CD4-positive, alpha-beta T cell treated with Interleukin-15 for 1 hour (primary cell): ENCODE measurements around the gene TPM1.

Experiments used
- DNase-seq: peaks from one replicate; pipeline ENCODE4 v3.0.0-alpha.2; 2020

Gene TPM1

DNA sequence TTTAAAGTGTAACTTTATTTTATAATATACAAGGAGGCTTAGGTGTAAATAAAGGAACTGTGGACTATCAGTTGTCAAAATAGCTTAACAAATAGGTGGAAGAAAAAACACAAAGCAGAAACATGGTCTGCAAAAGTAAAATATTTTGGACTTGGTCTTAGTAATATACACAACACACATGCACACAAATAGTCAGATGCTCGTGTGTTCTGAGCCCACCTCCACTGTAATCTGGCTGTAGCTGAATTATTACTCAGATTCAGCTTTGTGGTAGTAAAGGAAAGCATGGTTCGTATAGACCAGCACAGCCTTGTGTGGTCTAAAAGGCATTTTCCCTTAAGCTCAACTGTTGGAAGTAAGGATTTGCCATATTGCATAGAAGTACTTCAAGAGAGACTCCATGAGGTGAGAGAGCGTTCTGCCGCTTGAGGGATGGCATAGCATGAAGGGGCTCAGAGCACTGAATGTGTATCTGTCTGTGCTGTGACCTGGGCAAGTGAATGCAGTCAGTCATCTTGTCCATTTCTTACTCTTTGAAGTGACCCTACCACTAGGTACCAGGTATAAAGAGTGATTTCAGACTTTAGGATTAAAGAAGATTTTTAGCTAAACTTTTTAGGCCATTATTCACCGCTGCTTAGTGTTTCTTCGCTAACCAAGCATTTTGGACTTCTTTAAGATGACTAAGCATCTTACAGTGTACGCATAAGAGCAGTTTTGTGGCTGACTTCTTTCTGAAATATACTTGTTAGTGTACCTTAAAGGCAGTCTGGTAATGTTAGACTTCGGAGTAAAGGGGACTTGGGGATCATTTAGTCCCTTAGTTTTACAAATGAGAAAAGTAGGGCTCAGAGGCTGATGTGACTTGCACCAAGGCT is 15.2 kb downstream of the TPM1 start:
- no peak for DNase-seq

DNA sequence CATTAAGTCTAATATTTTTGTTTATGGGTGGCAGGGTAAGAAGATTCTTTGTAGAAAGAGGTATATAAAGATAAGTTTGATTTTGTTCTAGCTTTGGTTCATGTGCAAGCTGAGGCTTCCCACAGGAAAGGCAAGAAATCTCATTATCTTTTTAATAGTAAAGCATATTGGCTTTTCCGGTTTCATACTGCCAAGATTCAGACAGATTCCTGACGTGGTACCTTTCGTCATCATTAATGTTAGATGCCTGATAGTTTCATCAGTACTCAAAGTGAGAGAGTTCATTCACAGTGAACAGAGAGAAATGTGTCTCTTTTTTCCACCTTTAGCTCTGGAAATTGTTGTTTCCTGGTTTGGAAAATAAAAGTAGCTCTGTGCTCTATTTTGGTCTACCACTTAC is 16.5 kb downstream of the TPM1 start:
- no peak for DNase-seq

DNA sequence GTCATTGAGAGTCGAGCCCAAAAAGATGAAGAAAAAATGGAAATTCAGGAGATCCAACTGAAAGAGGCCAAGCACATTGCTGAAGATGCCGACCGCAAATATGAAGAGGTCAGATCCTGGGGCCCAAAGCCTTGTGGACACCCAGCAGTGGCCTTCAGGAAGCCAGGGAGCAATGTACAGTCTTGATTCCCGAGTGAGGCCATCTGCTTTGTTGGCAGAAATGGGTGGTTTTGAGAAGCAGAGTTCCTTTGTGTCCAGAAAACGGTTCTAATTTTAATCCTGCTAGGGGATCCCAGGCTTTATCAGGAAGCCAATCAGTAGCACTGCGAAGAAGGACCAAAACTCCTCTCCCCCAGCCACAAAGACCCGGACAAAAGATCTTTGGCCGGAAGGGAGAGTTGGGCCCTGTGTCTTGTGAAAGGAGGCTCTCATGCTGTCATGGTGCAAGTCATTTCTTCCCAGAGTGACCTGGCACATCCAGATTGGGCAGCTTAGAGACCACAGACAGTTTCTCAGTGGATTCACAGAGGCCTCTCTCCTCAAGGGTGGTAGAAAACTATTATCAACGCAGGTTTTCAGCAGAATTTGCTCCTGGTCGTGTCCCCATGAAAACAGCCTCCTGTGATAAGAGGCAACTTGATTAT is 17.1 kb downstream of the TPM1 start:
- no peak for DNase-seq

DNA sequence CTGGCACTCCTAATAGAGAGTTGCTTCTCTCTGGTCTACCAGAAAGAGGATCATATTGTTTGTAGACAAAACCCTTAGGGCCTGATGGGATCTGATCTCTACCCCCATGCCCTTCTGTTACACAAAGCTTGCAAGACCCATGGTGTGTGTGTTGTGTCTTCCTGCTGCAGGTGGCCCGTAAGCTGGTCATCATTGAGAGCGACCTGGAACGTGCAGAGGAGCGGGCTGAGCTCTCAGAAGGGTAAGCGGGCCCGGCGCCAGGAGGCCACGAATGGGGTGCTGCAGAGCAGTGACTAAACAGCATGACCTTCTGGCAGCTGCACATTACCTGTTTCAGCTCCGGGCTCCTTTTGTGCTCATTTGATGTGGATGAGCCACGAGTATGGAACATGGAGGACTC is 18.2 kb downstream of the TPM1 start:
- DNase-seq, result no peak

DNA sequence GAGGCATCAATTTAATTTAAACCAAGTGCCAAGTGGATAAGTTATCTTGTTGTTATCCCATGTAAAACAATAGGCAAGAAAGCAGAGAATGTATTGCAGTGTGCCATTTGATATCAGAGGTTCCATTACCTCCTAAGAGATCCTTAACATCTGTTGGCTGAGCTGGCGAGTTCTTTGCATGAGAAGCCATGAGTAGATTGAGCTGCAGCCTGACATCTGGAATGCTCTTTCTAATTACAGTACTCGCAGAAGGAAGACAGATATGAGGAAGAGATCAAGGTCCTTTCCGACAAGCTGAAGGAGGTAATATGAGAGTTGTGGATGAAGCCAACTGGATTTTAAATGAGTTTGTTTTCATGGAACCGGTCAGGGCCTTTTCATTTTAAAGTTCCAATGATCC is 19.4 kb downstream of the TPM1 start:
- no peak for DNase-seq

DNA sequence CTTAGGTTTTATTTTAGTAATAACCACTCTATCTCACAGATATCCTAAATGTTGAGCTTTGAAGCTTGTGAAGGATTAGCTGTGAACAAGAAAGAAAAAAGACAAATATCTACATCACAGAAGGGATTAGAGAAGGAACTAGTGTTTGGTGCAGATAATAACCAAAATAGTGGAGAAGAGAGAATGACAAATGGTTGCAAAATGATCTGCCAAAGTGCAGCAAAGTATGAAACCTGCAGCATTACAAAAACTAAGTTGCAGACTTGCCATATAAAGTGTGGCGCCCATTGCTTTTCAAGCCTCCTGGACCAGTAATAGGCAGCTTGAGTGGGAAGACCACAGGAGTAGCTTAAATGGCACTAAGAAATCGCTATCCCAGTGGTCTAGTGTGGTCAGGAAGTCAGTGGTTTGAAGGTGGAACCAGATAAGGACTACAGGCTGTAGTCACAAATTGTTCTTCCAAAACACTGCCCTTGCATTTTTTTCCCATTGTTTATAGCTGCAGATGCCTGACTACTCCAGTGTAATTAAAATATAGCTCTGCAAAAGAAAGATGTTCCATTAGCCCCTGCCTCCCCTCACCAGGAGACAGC is 20.7 kb downstream of the TPM1 start:
- no peak for DNase-seq

DNA sequence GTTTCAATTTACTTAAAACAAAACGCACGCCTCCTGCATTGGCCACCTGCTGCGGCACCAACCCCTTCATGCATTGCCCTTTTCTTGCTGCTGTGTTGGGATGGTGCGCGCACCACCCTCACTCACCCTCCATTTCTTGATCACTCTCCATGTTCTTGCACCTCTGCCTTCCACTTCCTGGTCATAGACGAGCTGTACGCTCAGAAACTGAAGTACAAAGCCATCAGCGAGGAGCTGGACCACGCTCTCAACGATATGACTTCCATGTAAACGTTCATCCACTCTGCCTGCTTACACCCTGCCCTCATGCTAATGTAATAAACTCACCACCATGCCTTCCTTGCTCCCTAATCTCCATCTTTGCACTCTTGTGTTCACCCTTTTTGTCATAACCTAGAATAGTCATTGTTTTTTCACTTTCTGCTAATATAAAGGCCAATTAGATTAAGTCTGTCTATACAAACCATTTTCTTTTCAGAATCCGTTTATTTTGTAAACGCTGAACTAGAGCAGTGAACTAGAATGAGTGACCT is 21.4 kb downstream of the TPM1 start:
- DNase-seq, result no peak

DNA sequence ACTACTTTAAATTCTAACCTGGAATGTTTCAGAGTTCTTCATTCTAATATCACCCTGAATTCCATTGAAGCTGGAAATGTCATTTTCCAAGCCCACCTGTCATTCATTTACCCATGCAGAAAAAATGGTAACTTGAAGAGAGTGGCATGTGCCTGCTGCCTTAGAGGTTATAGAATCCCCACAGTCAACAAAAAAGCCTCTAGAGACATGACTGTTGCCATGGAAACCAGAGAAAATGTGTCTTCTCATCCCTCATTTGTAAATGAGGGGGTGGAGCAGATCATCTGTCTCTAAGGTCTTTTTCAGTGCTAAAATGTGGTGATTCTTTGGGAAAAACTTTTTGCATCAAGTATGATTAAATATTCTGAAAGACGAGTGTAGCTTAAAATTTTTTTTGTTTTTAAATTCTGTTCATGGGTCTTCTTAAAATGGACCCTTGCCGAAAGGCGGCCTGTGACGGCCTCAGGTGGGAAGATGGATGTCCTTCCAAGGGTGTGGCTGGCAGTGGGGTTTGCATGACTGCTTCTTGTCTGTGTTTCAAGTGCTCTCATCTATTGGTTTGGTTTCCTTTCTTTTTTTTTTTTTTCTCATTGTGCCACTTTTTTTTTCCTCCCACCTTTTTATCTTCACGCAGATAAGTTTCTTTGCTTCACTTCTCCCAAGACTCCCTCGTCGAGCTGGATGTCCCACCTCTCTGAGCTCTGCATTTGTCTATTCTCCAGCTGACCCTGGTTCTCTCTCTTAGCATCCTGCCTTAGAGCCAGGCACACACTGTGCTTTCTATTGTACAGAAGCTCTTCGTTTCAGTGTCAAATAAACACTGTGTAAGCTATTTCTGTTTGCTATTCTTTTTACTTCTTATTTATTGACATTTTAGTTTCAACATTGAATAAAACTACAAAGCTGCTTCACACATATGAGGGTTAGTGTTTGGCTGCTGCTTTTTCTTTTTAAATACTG is 23.0 kb downstream of the TPM1 start:
- no peak for DNase-seq

DNA sequence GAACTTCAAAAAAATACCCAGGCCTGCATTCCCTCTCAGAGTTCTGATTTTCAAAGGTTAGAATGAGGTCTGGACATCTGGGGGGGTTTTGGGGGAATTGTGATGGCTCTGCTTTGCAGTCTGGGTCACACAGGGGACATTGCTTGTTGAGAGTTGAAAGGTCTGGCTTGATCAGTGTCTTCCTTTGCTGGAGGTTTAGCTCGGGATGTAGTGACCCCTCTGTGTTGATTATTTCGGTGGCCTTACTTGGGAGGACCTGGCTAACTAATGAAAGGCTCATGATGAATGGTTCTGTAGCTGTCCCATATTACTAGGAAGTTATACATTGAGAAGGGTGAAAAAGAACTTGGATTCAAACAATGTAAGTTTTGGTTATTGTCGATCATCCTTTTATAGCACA is 23.7 kb downstream of the TPM1 start:
- DNase-seq, result no peak

DNA sequence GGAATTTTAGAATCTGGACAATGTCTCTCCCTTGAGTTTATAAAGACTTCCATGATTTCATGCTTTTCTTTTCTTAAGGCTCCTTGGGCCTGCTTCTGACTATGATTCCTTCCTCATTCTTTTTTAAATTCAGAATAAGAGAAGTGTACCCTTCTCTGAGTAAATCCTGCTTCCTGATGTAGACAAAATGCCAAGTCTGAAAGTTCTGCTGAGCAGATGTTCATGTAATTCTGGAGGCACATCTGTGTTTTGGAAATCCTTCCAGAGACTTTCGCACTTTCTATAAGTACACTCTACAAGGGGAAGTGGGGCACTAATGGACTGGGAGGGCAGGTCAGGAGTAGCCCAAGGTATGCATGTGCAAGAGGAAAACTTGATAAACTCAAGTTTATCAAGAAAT is 24.8 kb downstream of the TPM1 start:
- no peak for DNase-seq

DNA sequence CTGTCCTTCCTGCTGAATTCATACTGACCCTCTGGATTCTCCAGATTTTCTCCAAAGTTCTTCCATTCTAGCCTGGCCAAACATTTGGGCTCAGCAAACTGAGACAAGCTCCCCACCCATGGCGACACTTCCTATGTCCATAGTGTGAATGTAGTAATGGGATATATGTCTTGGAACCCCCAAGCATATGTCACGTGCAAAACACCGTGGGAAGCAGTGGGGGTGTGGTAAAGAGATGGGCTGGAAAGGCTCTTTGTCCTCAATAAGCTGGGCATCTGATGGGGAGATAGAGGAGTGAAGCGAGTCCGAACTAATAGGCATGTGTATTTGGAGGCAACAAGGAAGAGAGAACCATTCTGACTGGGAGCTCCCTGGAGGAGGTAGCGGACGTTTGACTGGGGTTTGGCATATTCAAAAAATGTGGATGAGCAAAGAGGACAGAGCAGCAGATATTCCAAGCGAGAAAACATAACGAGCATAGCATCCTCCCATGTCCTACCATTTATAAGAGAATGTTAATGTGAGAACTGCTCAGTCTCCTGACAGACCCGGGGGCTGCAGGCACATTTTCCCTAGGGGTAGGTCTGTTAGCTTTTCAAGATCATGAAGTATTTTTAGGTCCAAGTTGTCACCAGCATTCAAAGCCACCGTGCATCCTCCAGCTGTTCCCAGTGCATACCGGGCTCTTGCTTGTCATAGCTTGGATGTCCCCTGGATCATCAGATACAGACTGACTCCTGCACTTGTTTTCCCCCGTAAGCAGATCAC is 25.6 kb downstream of the TPM1 start:
- no peak for DNase-seq

DNA sequence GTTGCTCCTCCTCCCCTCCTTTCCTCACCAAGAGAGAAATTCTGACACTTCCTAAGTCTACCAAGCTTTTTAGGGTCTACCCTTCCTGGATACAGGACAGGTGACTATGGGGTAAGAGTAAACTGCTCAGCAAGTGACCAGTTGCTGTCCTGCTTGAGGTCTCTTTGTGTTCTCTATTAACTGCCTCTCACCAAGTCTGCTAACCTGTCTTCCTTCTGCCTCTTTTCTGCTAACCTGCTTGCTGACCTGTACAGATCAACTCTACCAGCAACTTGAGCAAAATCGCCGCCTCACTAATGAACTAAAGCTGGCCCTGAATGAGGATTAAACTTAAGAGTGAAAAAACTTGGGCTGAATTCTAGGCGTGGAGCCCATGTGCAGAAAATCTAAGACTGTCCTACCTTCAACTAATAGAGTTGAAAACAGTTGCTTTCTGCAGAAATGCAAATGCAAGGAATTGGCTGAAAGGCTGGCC is 27.1 kb downstream of the TPM1 start:
- DNase-seq, result no peak

DNA sequence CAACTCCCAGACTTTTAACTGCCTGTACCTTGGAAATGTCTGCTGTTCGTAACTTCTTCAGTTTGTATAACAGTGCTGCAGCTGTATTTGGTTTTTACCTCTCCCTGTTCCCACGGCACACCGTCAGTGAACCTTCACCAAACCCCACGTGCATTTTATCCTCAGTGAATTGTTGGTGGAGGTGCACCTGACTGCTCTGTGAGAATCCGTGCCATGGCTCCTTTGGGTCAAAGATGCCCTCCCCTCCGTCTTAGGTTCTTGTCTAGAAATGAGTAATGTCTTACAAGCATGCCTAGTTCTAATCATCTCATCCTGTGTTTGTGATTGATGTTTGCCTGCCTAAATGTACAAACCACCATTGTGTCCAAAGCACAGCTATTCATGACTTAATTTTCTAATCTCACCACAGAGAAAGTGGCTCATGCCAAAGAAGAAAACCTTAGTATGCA is 28.2 kb downstream of the TPM1 start:
- no peak for DNase-seq

DNA sequence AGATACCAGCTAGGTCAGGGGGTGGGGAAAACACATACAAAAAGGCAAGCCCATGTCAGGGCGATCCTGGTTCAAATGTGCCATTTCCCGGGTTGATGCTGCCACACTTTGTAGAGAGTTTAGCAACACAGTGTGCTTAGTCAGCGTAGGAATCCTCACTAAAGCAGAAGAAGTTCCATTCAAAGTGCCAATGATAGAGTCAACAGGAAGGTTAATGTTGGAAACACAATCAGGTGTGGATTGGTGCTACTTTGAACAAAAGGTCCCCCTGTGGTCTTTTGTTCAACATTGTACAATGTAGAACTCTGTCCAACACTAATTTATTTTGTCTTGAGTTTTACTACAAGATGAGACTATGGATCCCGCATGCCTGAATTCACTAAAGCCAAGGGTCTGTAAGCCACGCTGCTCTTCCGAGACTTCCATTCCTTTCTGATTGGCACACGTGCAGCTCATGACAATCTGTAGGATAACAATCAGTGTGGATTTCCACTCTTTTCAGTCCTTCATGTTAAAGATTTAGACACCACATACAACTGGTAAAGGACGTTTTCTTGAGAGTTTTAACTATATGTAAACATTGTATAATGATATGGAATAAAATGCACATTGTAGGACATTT is 28.9 kb downstream of the TPM1 start:
- no peak for DNase-seq

DNA sequence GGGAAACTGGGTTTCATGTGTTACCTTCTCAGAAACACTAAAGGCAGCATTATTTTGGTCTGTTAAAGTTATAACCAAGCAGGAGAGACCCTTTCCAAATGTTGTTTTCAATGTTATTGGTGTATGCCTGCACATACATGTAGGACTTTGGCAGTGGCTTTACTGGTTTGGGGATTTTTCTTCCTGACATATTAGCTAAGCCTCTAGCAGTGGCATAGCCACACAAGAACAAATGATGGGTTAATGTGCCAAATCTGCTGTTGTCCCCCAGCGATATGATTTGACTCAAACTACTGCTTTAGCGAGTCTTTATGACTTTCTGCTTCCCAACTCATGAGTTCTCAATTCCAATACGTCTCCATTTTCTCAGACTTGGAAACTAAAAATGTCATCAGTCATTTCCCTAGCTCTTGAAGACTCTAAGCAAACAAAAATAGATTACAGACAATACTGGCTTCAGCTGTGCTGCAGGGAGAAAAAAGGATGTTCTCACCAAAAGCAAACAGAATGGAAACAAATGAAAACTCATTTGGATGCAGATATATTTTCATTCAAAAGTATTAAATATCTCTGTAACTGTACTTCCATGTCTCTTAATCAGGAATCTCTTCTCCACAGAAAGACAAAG is 29.6 kb downstream of the TPM1 start:
- no peak for DNase-seq

DNA sequence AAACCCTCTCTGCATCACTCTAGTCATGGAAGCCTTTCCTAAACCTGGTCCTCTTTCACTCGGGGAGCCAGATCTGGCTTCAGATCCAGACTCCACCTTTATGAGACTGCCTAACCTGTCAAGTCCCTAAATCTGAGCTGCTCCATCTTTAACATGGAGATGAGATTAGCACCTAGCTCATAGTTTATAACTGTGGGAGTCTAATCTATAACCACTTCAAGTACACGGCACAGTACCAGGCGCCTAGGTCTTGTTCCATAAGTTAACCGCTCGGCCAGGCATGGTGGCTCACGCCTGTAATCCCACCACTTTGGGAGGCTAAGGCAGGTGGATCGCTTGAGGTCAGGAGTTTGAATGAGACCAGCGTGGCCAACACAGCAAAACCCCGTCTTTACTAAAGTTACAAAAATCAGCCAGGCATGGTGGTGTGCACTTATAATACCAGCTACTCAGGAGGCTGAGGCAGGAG is 30.3 kb downstream of the TPM1 start:
- DNase-seq, result no peak

DNA sequence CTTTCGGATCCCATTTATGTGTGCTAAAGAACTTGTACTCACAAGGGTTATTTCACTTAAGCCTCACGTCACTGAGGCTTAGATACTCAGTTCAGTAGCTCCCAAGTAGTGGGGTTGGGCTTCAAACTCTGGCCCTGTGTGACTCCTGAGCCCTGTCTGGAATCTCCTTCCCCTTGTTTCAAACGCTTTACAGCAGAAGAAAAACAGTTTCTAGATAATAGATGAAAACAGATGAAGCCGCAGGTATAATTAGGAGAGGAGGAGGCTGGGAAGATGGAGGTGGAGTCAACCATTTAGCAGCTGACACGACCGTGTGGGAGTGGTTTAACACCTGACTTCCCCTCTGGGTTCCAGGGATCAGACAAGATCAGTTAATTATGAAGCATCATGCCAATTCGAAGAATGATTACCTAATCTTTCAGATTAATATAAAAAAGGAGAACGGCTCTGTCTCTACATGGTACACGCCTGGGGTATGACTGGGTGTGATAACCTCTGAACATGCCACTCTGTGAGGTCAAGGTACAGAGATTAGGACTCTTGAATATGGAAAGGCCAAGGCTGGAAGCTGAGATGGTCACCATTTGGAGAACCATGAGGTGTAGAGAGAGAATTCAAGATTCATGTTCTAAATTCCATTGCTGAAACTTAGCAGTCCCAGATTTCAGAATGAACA is 31.1 kb downstream of the TPM1 start:
- DNase-seq, result no peak

DNA sequence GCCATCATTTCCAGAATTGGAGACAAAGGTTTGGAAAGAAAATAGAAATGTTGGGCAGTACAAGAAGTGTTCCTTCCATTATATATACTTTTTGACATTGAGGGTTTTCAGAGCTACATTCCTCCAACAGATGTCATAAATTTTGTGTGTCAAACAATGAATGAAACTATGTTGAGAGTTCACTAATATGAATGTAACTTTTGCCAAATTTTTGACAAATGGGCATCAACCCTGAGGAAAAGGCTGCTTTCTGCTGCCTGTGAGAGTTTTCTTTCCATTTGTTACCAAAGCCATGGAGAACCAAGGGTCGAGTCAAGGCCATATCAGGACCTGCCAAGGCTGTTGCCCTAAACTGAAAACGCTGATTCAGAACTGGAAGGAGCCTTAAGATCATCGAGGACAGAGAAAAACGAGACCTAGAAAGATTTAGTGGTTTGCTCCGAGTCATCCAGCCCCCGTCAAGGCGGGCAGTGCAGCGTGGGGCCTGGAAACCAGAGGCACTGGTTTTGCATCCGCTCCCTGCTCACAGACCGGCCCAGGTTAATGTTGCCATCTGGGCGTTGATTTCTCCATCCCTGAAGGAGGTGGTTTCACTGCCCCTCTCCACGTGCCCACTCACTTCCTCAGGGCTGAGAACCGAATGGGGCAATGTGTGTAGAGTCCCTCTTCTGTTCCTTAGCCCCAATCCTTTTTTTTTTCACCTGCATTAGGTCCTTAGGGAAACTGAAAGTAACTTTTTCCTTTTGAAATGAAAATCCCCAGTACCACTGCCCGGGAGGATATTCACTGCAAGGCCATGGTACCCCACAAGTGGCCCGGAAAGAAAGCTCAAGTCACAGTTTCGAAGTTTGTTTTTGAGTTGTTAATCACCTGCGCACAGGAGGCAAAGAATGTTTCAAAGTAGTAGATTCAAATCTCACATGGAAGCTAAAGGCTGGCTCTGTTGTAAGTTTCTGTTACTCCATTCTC is 32.8 kb downstream of the TPM1 start:
- no peak for DNase-seq
